ENCODE data around the gene SLC36A1. TPM values are rescaled to one million over a fixed set of nuclear protein-coding genes. Genes with fewer than 3 reads are reported as not detected.
A peak's percentile ranks its signal among the peaks of the same experiment; 100 is the strongest.

SLC36A1 gene
- total RNA-seq, 1 experiment from 2014 or later = 15.0 TPM

DNA sequence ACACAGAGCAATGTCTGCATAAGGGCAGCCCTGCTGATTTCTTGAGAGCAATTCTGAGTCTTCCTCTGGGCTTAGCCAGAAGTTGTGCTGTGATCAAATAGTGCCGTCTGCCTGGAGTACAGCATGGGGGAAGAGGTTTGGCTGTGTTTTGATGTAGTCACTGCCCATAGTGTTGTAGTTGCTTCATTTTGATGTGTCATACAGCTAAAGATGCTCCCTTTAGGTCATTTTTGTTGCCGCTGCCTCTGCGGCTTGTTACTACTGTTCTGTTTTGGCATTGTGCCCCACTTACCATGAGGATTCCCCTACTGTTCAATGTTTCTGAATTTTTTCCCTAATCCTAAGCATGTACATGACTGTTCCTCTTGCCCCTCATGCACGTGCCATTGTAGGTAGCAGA lies 23.0 kb downstream of the SLC36A1 start:
- Histone ChIP-seq H3K27ac (ENCODE audit: insufficient read length, low read depth, low read length) (no peak overlapping the region), H3K14ac (ENCODE audit: insufficient read depth, low read length) (no peak overlapping the region), H4K91ac (ENCODE audit: insufficient read length, low read depth, low read length) (no peak overlapping the region), H3K79me2 (ENCODE audit: insufficient read depth, low read length) (no peaks in the 10 kb centered on the region), H2BK5ac (ENCODE audit: insufficient read length, low read length) (no peak overlapping the region), H3K23me2 (ENCODE audit: insufficient read length, low read depth, low read length, poor library complexity, severe bottlenecking) (no peaks in the 10 kb centered on the region), H3K4ac (ENCODE audit: low read depth, low read length) (no peak overlapping the region), H4K5ac (ENCODE audit: insufficient read length, low read depth, low read length) (no peak overlapping the region), H3K4me2 (ENCODE audit: insufficient read depth, insufficient read length, low read length) (no peak overlapping the region), H3K56ac (ENCODE audit: insufficient read length, low read depth, low read length) (no peak overlapping the region), H2AK5ac (ENCODE audit: insufficient read length, low read length) (no peak overlapping the region), H2AFZ (ENCODE audit: low read length) (no peak overlapping the region), H2BK120ac (ENCODE audit: low read depth, low read length, poor library complexity, severe bottlenecking) (no peak overlapping the region), H2BK20ac (ENCODE audit: low read depth, low read length, poor library complexity, severe bottlenecking) (no peak overlapping the region), H3K18ac (ENCODE audit: insufficient read length, low read depth, low read length) (no peak overlapping the region), H2BK15ac (ENCODE audit: low read depth, low read length) (no peak overlapping the region), H3K9ac (ENCODE audit: extremely low read depth, insufficient read length, low read length) (no peak overlapping the region), H3K4me1 (ENCODE audit: insufficient read depth, low read length) (no peaks in the 10 kb centered on the region), H3T11ph (ENCODE audit: low read length) (no peak overlapping the region), H3K23ac (ENCODE audit: insufficient read length, low read depth, low read length) (no peak overlapping the region), H3K27me3 (ENCODE audit: insufficient read depth, low read length) (no peaks in the 10 kb centered on the region), H3K79me1 (ENCODE audit: insufficient read depth, low read depth, low read length, poor library complexity, severe bottlenecking) (no peaks in the 10 kb centered on the region), H4K8ac (replicated peaks; ENCODE audit: insufficient read length, low read depth, low read length) (no peak overlapping the region), H4K20me1 (ENCODE audit: control insufficient read depth, insufficient read depth, insufficient read length) (no peaks in the 10 kb centered on the region), H2BK12ac (ENCODE audit: insufficient read length, low read depth, low read length) (no peak overlapping the region), H3K9me3 (ENCODE audit: control insufficient read depth, low read depth, low read length) (no peaks in the 10 kb centered on the region)
- H3K4me3 Mint-ChIP-seq = no peak overlapping the region
- WGBS (ENCODE audit: extremely low coverage, insufficient read length, low lambda C conversion rate) = no CpG with 5 or more reads among the region's 4 CpGs
- peak overlapping the region in 1 of 3 experiments; percentile 11; a peak in 2 of 7 replicates for H3K27ac Mint-ChIP-seq
- H3K27me3 Mint-ChIP-seq (ENCODE audit: low read depth) = no peaks in the 10 kb centered on the region
- TF ChIP-seq, protein P1, sequence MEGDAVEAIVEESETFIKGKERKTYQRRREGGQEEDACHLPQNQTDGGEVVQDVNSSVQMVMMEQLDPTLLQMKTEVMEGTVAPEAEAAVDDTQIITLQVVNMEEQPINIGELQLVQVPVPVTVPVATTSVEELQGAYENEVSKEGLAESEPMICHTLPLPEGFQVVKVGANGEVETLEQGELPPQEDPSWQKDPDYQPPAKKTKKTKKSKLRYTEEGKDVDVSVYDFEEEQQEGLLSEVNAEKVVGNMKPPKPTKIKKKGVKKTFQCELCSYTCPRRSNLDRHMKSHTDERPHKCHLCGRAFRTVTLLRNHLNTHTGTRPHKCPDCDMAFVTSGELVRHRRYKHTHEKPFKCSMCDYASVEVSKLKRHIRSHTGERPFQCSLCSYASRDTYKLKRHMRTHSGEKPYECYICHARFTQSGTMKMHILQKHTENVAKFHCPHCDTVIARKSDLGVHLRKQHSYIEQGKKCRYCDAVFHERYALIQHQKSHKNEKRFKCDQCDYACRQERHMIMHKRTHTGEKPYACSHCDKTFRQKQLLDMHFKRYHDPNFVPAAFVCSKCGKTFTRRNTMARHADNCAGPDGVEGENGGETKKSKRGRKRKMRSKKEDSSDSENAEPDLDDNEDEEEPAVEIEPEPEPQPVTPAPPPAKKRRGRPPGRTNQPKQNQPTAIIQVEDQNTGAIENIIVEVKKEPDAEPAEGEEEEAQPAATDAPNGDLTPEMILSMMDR (conservative IDR thresholded peaks at IDR 0.05) = no peak
- no peaks in the 10 kb centered on the region for H3K9me3 Mint-ChIP-seq
- peak; percentile 11 for DNase-seq
- peaks cover 10 to 45% (median 30%) of the 10 kb centered on the region in 3 experiments; a peak in 6 of 7 replicates for H3K36me3 Mint-ChIP-seq (ENCODE audit: insufficient read depth in 1 of 3, low read depth in 3 of 3)
- no peaks in the 10 kb centered on the region for H3K4me1 Mint-ChIP-seq

All from H9 (cell line).